ENCODE results near the gene APEX1.
"Not testable (repeated sequence)": the region's sequence is repeated elsewhere in the genome, so short reads cannot be mapped to it uniquely, and the experiment has no call there.

Gene APEX1

GRCh38 chr14:20440882-20441281 is 14.1 kb upstream of the APEX1 start:
- WGBS, 2 donors (ENCODE audit: extremely low coverage in 2 of 2, insufficient read length in 2 of 2, insufficient replicate concordance in 1 of 2) = no CpG with 5 or more reads among the region's 5 CpGs
- Histone ChIP-seq H3K9me3 (replicated peaks in 1 of 2; ENCODE audit: control insufficient read depth in 2 of 2, insufficient read depth in 1 of 2, low read depth in 1 of 2, low read length in 2 of 2) (no peaks in the 10 kb centered on the region), H2BK15ac (ENCODE audit: low read length) (no peak overlapping the region), H2BK5ac (ENCODE audit: low read length) (no peak overlapping the region), H3K18ac (ENCODE audit: low read length) (no peak overlapping the region), H3K79me1 (ENCODE audit: low read depth, low read length) (no peaks in the 10 kb centered on the region), H4K91ac (ENCODE audit: low read depth, low read length, poor library complexity) (no peak overlapping the region), H3K4ac (ENCODE audit: low read length) (no peak overlapping the region), H3K27me3 (ENCODE audit: control insufficient read depth in 3 of 3, insufficient read depth in 3 of 3, low read depth in 1 of 3, low read length in 3 of 3) (peaks cover 0 to 23% (median 1%) of the 10 kb centered on the region in 3 experiments), H4K8ac (ENCODE audit: low read depth, low read length) (no peak overlapping the region), H3K23ac (ENCODE audit: low read depth, low read length, poor library complexity) (no peak overlapping the region), H3K4me1 (ENCODE audit: control insufficient read depth in 2 of 2, insufficient read depth in 1 of 2, low read depth in 1 of 2, low read length in 2 of 2) (no peaks in the 10 kb centered on the region), H3K14ac (ENCODE audit: low read length) (no peak overlapping the region), H2BK120ac (ENCODE audit: low read depth, low read length) (no peak overlapping the region), H3K36me3 (replicated peaks in 1 of 2; ENCODE audit: control insufficient read depth in 2 of 2, insufficient read depth in 2 of 2, low read length in 2 of 2) (peaks cover 2 to 17% of the 10 kb centered on the region in 2 donors), H3K4me2 (ENCODE audit: insufficient read depth, low read length, poor library complexity, severe bottlenecking) (no peak overlapping the region), H2AK5ac (ENCODE audit: low read depth, low read length) (no peak overlapping the region), H3K4me3 (ENCODE audit: low read length in 2 of 2) (no peak overlapping the region), H3K27ac (replicated peaks; ENCODE audit: low read length) (no peak overlapping the region), H2AFZ (ENCODE audit: low read length) (peak overlapping the region; percentile 67), H3K9ac (ENCODE audit: low read depth, low read length, poor library complexity) (no peak overlapping the region), H2BK12ac (ENCODE audit: low read length) (no peak overlapping the region)
- no peak for DNase-seq (ENCODE audit: low spot score)

- Histone ChIP-seq H3K4me1 (ENCODE audit: control insufficient read depth in 2 of 2, insufficient read depth in 1 of 2, low read depth in 1 of 2, low read length in 2 of 2) (no peaks in the 10 kb centered on the region), H4K91ac (ENCODE audit: low read depth, low read length, poor library complexity) (no peak overlapping the region), H3K36me3 (replicated peaks in 1 of 2; ENCODE audit: control insufficient read depth in 2 of 2, insufficient read depth in 2 of 2, low read length in 2 of 2) (peaks cover 7 to 23% of the 10 kb centered on the region in 2 donors), H3K27ac (replicated peaks; ENCODE audit: low read length) (no peak overlapping the region), H3K4ac (ENCODE audit: low read length) (no peak overlapping the region), H3K9ac (ENCODE audit: low read depth, low read length, poor library complexity) (no peak overlapping the region), H3K14ac (ENCODE audit: low read length) (no peak overlapping the region), H3K18ac (ENCODE audit: low read length) (no peak overlapping the region), H4K8ac (ENCODE audit: low read depth, low read length) (no peak overlapping the region), H2BK5ac (ENCODE audit: low read length) (no peak overlapping the region), H3K4me2 (ENCODE audit: insufficient read depth, low read length, poor library complexity, severe bottlenecking) (no peak overlapping the region), H2BK12ac (ENCODE audit: low read length) (no peak overlapping the region), H2AK5ac (ENCODE audit: low read depth, low read length) (no peak overlapping the region), H3K27me3 (ENCODE audit: control insufficient read depth in 3 of 3, insufficient read depth in 3 of 3, low read depth in 1 of 3, low read length in 3 of 3) (peaks cover 0 to 17% (median 0%) of the 10 kb centered on the region in 3 experiments), H3K4me3 (ENCODE audit: low read length in 2 of 2) (no peak overlapping the region), H3K23ac (ENCODE audit: low read depth, low read length, poor library complexity) (no peak overlapping the region), H2AFZ (ENCODE audit: low read length) (no peak overlapping the region), H2BK120ac (ENCODE audit: low read depth, low read length) (no peak overlapping the region), H3K79me1 (ENCODE audit: low read depth, low read length) (no peaks in the 10 kb centered on the region), H2BK15ac (ENCODE audit: low read length) (no peak overlapping the region), H3K9me3 (replicated peaks in 1 of 2; ENCODE audit: control insufficient read depth in 2 of 2, insufficient read depth in 1 of 2, low read depth in 1 of 2, low read length in 2 of 2) (no peaks in the 10 kb centered on the region)
- no CpG with 5 or more reads among the region's 2 CpGs for WGBS, 2 donors (ENCODE audit: extremely low coverage in 2 of 2, insufficient read length in 2 of 2, insufficient replicate concordance in 1 of 2)
- DNase-seq (ENCODE audit: low spot score) = no peak
Measured at GRCh38 chr14:20441461-20441860, 13.6 kb upstream of the APEX1 start.

GRCh38 chr14:20443650-20444049 is 11.4 kb upstream of the APEX1 start:
- not testable (repeated sequence) for H2BK5ac ChIP-seq (ENCODE audit: low read length); DNase-seq (ENCODE audit: low spot score); H2BK12ac ChIP-seq (ENCODE audit: low read length); H3K9me3 ChIP-seq (replicated peaks in 1 of 2; ENCODE audit: control insufficient read depth in 2 of 2, insufficient read depth in 1 of 2, low read depth in 1 of 2, low read length in 2 of 2); H3K4me3 ChIP-seq (ENCODE audit: low read length in 2 of 2); H4K8ac ChIP-seq (ENCODE audit: low read depth, low read length); H2AFZ ChIP-seq (ENCODE audit: low read length); H3K27me3 ChIP-seq (ENCODE audit: control insufficient read depth in 3 of 3, insufficient read depth in 3 of 3, low read depth in 1 of 3, low read length in 3 of 3); H3K23ac ChIP-seq (ENCODE audit: low read depth, low read length, poor library complexity); H3K79me1 ChIP-seq (ENCODE audit: low read depth, low read length); H4K91ac ChIP-seq (ENCODE audit: low read depth, low read length, poor library complexity); H3K4me1 ChIP-seq (ENCODE audit: control insufficient read depth in 2 of 2, insufficient read depth in 1 of 2, low read depth in 1 of 2, low read length in 2 of 2); H3K18ac ChIP-seq (ENCODE audit: low read length); H2BK15ac ChIP-seq (ENCODE audit: low read length); H3K27ac ChIP-seq (replicated peaks; ENCODE audit: low read length); H2BK120ac ChIP-seq (ENCODE audit: low read depth, low read length); H2AK5ac ChIP-seq (ENCODE audit: low read depth, low read length); H3K4me2 ChIP-seq (ENCODE audit: insufficient read depth, low read length, poor library complexity, severe bottlenecking); H3K14ac ChIP-seq (ENCODE audit: low read length); H3K9ac ChIP-seq (ENCODE audit: low read depth, low read length, poor library complexity); H3K4ac ChIP-seq (ENCODE audit: low read length)
- WGBS, 2 donors (ENCODE audit: extremely low coverage in 2 of 2, insufficient read length in 2 of 2, insufficient replicate concordance in 1 of 2) = no CpG with 5 or more reads among the region's 4 CpGs
- peaks cover 25 to 45% of the 10 kb centered on the region in 2 donors for H3K36me3 ChIP-seq (replicated peaks in 1 of 2; ENCODE audit: control insufficient read depth in 2 of 2, insufficient read depth in 2 of 2, low read length in 2 of 2)

GRCh38 chr14:20446889-20447288 is 8.1 kb upstream of the APEX1 start:
- Histone ChIP-seq H3K79me1 (ENCODE audit: low read depth, low read length) (no peaks in the 10 kb centered on the region), H2BK120ac (ENCODE audit: low read depth, low read length) (no peak overlapping the region), H2BK15ac (ENCODE audit: low read length) (no peak overlapping the region), H3K4me2 (ENCODE audit: insufficient read depth, low read length, poor library complexity, severe bottlenecking) (no peak overlapping the region), H2BK12ac (ENCODE audit: low read length) (no peak overlapping the region), H2BK5ac (ENCODE audit: low read length) (no peak overlapping the region), H3K18ac (ENCODE audit: low read length) (no peak overlapping the region), H3K4ac (ENCODE audit: low read length) (no peak overlapping the region), H3K27ac (replicated peaks; ENCODE audit: low read length) (no peak overlapping the region), H3K4me1 (ENCODE audit: control insufficient read depth in 2 of 2, insufficient read depth in 1 of 2, low read depth in 1 of 2, low read length in 2 of 2) (no peaks in the 10 kb centered on the region), H2AFZ (ENCODE audit: low read length) (no peak overlapping the region), H3K9ac (ENCODE audit: low read depth, low read length, poor library complexity) (no peak overlapping the region), H2AK5ac (ENCODE audit: low read depth, low read length) (no peak overlapping the region), H3K36me3 (replicated peaks in 1 of 2; ENCODE audit: control insufficient read depth in 2 of 2, insufficient read depth in 2 of 2, low read length in 2 of 2) (peaks cover 39 to 77% of the 10 kb centered on the region in 2 donors), H3K23ac (ENCODE audit: low read depth, low read length, poor library complexity) (no peak overlapping the region), H3K4me3 (ENCODE audit: low read length in 2 of 2) (no peak overlapping the region), H3K14ac (ENCODE audit: low read length) (no peak overlapping the region), H3K9me3 (replicated peaks in 1 of 2; ENCODE audit: control insufficient read depth in 2 of 2, insufficient read depth in 1 of 2, low read depth in 1 of 2, low read length in 2 of 2) (no peaks in the 10 kb centered on the region), H4K91ac (ENCODE audit: low read depth, low read length, poor library complexity) (no peak overlapping the region), H3K27me3 (ENCODE audit: control insufficient read depth in 3 of 3, insufficient read depth in 3 of 3, low read depth in 1 of 3, low read length in 3 of 3) (no peaks in the 10 kb centered on the region), H4K8ac (ENCODE audit: low read depth, low read length) (no peak overlapping the region)
- DNase-seq (ENCODE audit: low spot score) = no peak
- WGBS, 2 donors (ENCODE audit: extremely low coverage in 2 of 2, insufficient read length in 2 of 2, insufficient replicate concordance in 1 of 2) = no CpG with 5 or more reads among the region's 5 CpGs
